Spleen (tissue), 7 donors: Measurements from ENCODE around the gene ADM2.

Experiments
- POLR2A ChIP-seq, 3 donors: fragments of 450-650 bp; IDR thresholded peaks; one replicate each; pipeline ENCODE4 v1.5.1; 2017; ENCODE audit warnings: antibody characterized with exemption in 3 of 3, mild to moderate bottlenecking in 1 of 3
- POLR2AphosphoS5 ChIP-seq, 3 donors: sonication (generic); formaldehyde crosslinking; IDR thresholded peaks; one replicate each; pipeline ENCODE4 v1.5.1; 2017; ENCODE audit warnings: antibody characterized with exemption in 3 of 3
- TF ChIP-seq, protein P1 (sequence below), 11 experiments: fragments of 200-600 bp in 7 of 11; fragments of 450-650 bp in 4 of 11; sonication (generic) in 4 of 11; IDR thresholded peaks in 8 of 11; conservative IDR thresholded peaks in 3 of 11; 1 replicate in 7 of 11; 2 replicates in 4 of 11; pipeline versions ENCODE4 v1.4.0 to v1.8.0; 2016 to 2021; ENCODE audit warnings: antibody characterized with exemption in 11 of 11, inconsistent platforms in 4 of 11, mild to moderate bottlenecking in 1 of 11
- donor health status: DM: no; HTN: no; CAD: no; lungs with moderate emphysema.
- donor health status: DM: no; HTN: no; CAD: no.
- donor health status: DM: no; HTN: no; CAD: no.

DNA sequence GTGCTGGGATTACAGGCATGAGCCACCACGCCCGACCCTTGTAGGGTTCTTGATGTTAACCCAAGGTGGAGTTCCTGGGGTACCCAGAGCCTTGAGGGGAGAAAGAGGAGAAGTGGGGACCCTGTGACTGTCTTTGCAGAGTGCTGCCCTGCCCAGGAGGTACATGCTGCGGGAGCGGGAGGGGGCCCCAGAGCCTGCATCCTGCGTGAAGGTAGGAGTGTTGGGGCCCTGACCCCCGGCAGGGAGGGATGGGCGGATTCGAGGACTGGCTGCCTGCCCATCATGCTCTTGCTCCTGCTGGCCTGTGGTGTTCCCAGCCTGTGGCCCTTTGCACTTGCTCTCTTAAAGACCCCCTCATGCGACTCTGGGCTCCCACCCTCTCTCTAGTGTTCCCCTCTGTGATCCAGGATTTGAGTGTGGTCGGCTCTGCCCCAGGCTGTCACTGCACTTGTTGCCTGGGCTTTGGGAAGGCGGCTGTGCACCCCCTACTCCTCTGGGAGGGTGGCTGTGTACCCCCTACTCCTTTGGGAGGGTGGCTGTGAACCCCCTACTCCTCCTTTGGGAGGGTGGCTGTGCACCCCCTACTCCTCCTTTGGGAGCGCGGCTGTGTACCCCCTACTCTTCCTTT lies 39.6 kb downstream of the ADM2 start:
- TF ChIP-seq, protein P1, sequence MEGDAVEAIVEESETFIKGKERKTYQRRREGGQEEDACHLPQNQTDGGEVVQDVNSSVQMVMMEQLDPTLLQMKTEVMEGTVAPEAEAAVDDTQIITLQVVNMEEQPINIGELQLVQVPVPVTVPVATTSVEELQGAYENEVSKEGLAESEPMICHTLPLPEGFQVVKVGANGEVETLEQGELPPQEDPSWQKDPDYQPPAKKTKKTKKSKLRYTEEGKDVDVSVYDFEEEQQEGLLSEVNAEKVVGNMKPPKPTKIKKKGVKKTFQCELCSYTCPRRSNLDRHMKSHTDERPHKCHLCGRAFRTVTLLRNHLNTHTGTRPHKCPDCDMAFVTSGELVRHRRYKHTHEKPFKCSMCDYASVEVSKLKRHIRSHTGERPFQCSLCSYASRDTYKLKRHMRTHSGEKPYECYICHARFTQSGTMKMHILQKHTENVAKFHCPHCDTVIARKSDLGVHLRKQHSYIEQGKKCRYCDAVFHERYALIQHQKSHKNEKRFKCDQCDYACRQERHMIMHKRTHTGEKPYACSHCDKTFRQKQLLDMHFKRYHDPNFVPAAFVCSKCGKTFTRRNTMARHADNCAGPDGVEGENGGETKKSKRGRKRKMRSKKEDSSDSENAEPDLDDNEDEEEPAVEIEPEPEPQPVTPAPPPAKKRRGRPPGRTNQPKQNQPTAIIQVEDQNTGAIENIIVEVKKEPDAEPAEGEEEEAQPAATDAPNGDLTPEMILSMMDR (IDR thresholded peaks at IDR 0.05 in 8 of 11, conservative IDR thresholded peaks at IDR 0.05 in 3 of 11), result no peak
- no peak for TF ChIP-seq POLR2A (IDR thresholded peaks at IDR 0.05)
- no peak for TF ChIP-seq POLR2AphosphoS5 (IDR thresholded peaks at IDR 0.05)
